IPS-20b (cell line): ENCODE results near the gene SLC18A3.

ENCODE experiments used
- H3K27ac ChIP-seq: one replicate; pipeline ENCODE4 v1.5.1; 2013; ENCODE audit warnings: low read length
- H3K27me3 ChIP-seq: 2 replicates; pipeline ENCODE4 v1.6.1; 2013; ENCODE audit warnings: mild to moderate bottlenecking, low read length, inconsistent platforms; ENCODE audit not compliant: insufficient read depth
- H3K36me3 ChIP-seq: 2 replicates; pipeline ENCODE4 v1.6.1; 2013; ENCODE audit warnings: low read depth, mild to moderate bottlenecking, inconsistent platforms, low read length, moderate library complexity; ENCODE audit not compliant: insufficient read depth
- H3K4me1 ChIP-seq: 2 replicates; pipeline ENCODE4 v1.6.1; 2013; ENCODE audit warnings: mild to moderate bottlenecking, control low read depth, inconsistent platforms, low read length, moderate library complexity; ENCODE audit not compliant: insufficient read depth
- H3K4me3 ChIP-seq: 2 replicates; pipeline ENCODE4 v1.5.1; 2013; ENCODE audit warnings: mild to moderate bottlenecking, low read length, inconsistent platforms
- H3K9ac ChIP-seq: 2 replicates; pipeline ENCODE4 v1.6.1; 2013; ENCODE audit warnings: low read depth, mild to moderate bottlenecking, inconsistent platforms, low read length, moderate library complexity
- H3K9me3 ChIP-seq: 2 replicates; pipeline ENCODE4 v1.6.1; 2013; ENCODE audit warnings: mild to moderate bottlenecking, low read depth, low read length, inconsistent platforms; ENCODE audit not compliant: insufficient read depth

The SLC18A3 gene

GRCh38 chr10:49597426-49598163 is 12.5 kb upstream of the SLC18A3 start:
- Histone ChIP-seq H3K4me1 (no peaks in the 10 kb centered on the region), H3K27ac (no peak overlapping the region), H3K9me3 (no peaks in the 10 kb centered on the region), H3K9ac (no peak overlapping the region), H3K27me3 (peaks cover 21% of the 10 kb centered on the region), H3K4me3 (no peak overlapping the region), H3K36me3 (no peaks in the 10 kb centered on the region)

GRCh38 chr10:49598164-49598856 is 11.8 kb upstream of the SLC18A3 start:
- H3K4me1 ChIP-seq: no peaks in the 10 kb centered on the region
- H3K27ac ChIP-seq: no peak overlapping the region
- peaks cover 28% of the 10 kb centered on the region for H3K27me3 ChIP-seq
- no peaks in the 10 kb centered on the region for H3K36me3 ChIP-seq
- H3K4me3 ChIP-seq: no peak overlapping the region
- H3K9ac ChIP-seq: no peak overlapping the region
- no peaks in the 10 kb centered on the region for H3K9me3 ChIP-seq

- Histone ChIP-seq H3K4me1 (no peaks in the 10 kb centered on the region), H3K9ac (no peak overlapping the region), H3K27ac (no peak overlapping the region), H3K27me3 (peaks cover 35% of the 10 kb centered on the region), H3K36me3 (no peaks in the 10 kb centered on the region), H3K9me3 (no peaks in the 10 kb centered on the region), H3K4me3 (no peak overlapping the region)
These were observed 11.1 kb upstream of the SLC18A3 start for GRCh38 chr10:49598986-49599385.

GRCh38 chr10:49599546-49599945 is 10.6 kb upstream of the SLC18A3 start:
- H3K27me3 ChIP-seq: peaks cover 40% of the 10 kb centered on the region
- no peaks in the 10 kb centered on the region for H3K4me1 ChIP-seq
- no peaks in the 10 kb centered on the region for H3K36me3 ChIP-seq
- no peak overlapping the region for H3K4me3 ChIP-seq
- H3K9ac ChIP-seq: no peak overlapping the region
- no peaks in the 10 kb centered on the region for H3K9me3 ChIP-seq
- no peak overlapping the region for H3K27ac ChIP-seq

- H3K27me3 ChIP-seq: peaks cover 41% of the 10 kb centered on the region
- H3K36me3 ChIP-seq: no peaks in the 10 kb centered on the region
- H3K4me1 ChIP-seq: no peaks in the 10 kb centered on the region
- no peak overlapping the region for H3K27ac ChIP-seq
- H3K9me3 ChIP-seq: no peaks in the 10 kb centered on the region
- no peak overlapping the region for H3K9ac ChIP-seq
- no peak overlapping the region for H3K4me3 ChIP-seq
These were observed 10.1 kb upstream of the SLC18A3 start for GRCh38 chr10:49600046-49600445.

GRCh38 chr10:49600781-49601400 is 9.2 kb upstream of the SLC18A3 start:
- no peaks in the 10 kb centered on the region for H3K4me1 ChIP-seq
- H3K4me3 ChIP-seq: no peak overlapping the region
- peaks cover 41% of the 10 kb centered on the region for H3K27me3 ChIP-seq
- H3K27ac ChIP-seq: no peak overlapping the region
- H3K9me3 ChIP-seq: no peaks in the 10 kb centered on the region
- no peaks in the 10 kb centered on the region for H3K36me3 ChIP-seq
- no peak overlapping the region for H3K9ac ChIP-seq

- Histone ChIP-seq H3K9me3 (no peaks in the 10 kb centered on the region), H3K4me1 (no peaks in the 10 kb centered on the region), H3K36me3 (no peaks in the 10 kb centered on the region), H3K27ac (no peak overlapping the region), H3K27me3 (peaks cover 49% of the 10 kb centered on the region), H3K9ac (no peak overlapping the region), H3K4me3 (no peak overlapping the region)
These were observed 8.3 kb upstream of the SLC18A3 start for GRCh38 chr10:49601857-49602256.

- no peak overlapping the region for H3K9ac ChIP-seq
- peaks cover 56% of the 10 kb centered on the region for H3K27me3 ChIP-seq
- no peaks in the 10 kb centered on the region for H3K36me3 ChIP-seq
- no peak overlapping the region for H3K27ac ChIP-seq
- H3K4me3 ChIP-seq: no peak overlapping the region
- H3K9me3 ChIP-seq: no peaks in the 10 kb centered on the region
- H3K4me1 ChIP-seq: no peaks in the 10 kb centered on the region
These were observed 7.6 kb upstream of the SLC18A3 start for GRCh38 chr10:49602380-49603023.

GRCh38 chr10:49605216-49605938 is 4.7 kb upstream of the SLC18A3 start:
- no peaks in the 10 kb centered on the region; the same call in 1 of the 2 replicates for H3K4me1 ChIP-seq
- no peaks in the 10 kb centered on the region for H3K36me3 ChIP-seq
- no peaks in the 10 kb centered on the region for H3K9me3 ChIP-seq
- no peak overlapping the region for H3K27ac ChIP-seq
- H3K4me3 ChIP-seq: no peak overlapping the region
- H3K9ac ChIP-seq: no peak overlapping the region
- H3K27me3 ChIP-seq: peaks cover 85% of the 10 kb centered on the region

- H3K27me3 ChIP-seq: peaks cover 91% of the 10 kb centered on the region
These were observed 4.1 kb upstream of the SLC18A3 start for GRCh38 chr10:49605939-49606509.

More at GRCh38 chr10:49605939-49606509, 4.1 kb upstream of the SLC18A3 start:
- Histone ChIP-seq H3K4me3 (no peak overlapping the region), H3K36me3 (no peaks in the 10 kb centered on the region), H3K27ac (no peak overlapping the region), H3K9ac (no peak overlapping the region), H3K4me1 (no peaks in the 10 kb centered on the region; the same call in 1 of the 2 replicates), H3K9me3 (no peaks in the 10 kb centered on the region)
